Caco-2 (cell line): ENCODE results near the gene LMTK2. TPM values are rescaled to one million over a fixed set of nuclear protein-coding genes. Genes with fewer than 3 reads are reported as not detected.

Source experiments
- BruUV-seq: library from RNA; stranded (reverse); fragments of 400-500 nt; replicated peaks from 2 replicates; lab custom pipeline; 2021; lab: Mats Ljungman, UMichigan
- CTCF ChIA-PET: fragments of 300-600 bp; sonication (Branson Sonifier 250); formaldehyde crosslinking; loops from one replicate; lab custom pipeline; 2022; ENCODE audit warnings: antibody characterized with exemption; lab: Charles Lee
- POLR2A ChIA-PET: fragments of 300-600 bp; sonication (Branson Sonifier 250); formaldehyde crosslinking; loops from one replicate; lab custom pipeline; 2022; ENCODE audit warnings: antibody characterized with exemption; lab: Charles Lee
- DNase-seq, 2 experiments: peaks; one replicate each; pipeline versions ENCODE4 v3.0.0 to v3.0.0-alpha.2; 2020 to 2022
- H3K27me3 ChIP-seq: replicated peaks from 2 replicates; pipeline ENCODE4 v1.6.0; 2011; ENCODE audit warnings: low read length; ENCODE audit not compliant: control insufficient read depth, insufficient read depth
- H3K36me3 ChIP-seq: 2 replicates; pipeline ENCODE4 v1.5.1; 2011; ENCODE audit warnings: low read length; ENCODE audit not compliant: control insufficient read depth, insufficient read depth
- H3K4me1 ChIP-seq: fragments of 250-450 bp; sonication (Bioruptor Pico); 2 replicates; pipeline ENCODE4 v1.5.1; 2020; ENCODE audit warnings: mild to moderate bottlenecking
- H3K4me3 ChIP-seq: 2 replicates; pipeline ENCODE4 v1.5.1; 2011; ENCODE audit warnings: low read depth, mild to moderate bottlenecking, control low read depth, low read length
- H3K9me3 ChIP-seq: fragments of 250-450 bp; sonication (Bioruptor Pico); 2 replicates; pipeline ENCODE4 v1.5.1; 2020; ENCODE audit warnings: mild to moderate bottlenecking, moderate library complexity
- H3K27ac Mint-ChIP-seq: one replicate; pipeline ENCODE4 v1.8.0; 2022; ENCODE audit warnings: mixed read lengths; ENCODE audit not compliant: unreplicated experiment
- H3K27me3 Mint-ChIP-seq: one replicate; pipeline ENCODE4 v1.8.0; 2022; ENCODE audit warnings: mixed read lengths; ENCODE audit not compliant: insufficient read depth, unreplicated experiment
- H3K36me3 Mint-ChIP-seq: one replicate; pipeline ENCODE4 v1.8.0; 2022; ENCODE audit warnings: mild to moderate bottlenecking, mixed read lengths; ENCODE audit not compliant: insufficient read depth, unreplicated experiment
- H3K4me1 Mint-ChIP-seq: one replicate; pipeline ENCODE4 v1.8.0; 2022; ENCODE audit warnings: low read depth, mixed read lengths; ENCODE audit not compliant: unreplicated experiment
- H3K4me3 Mint-ChIP-seq: one replicate; pipeline ENCODE4 v1.8.0; 2022; ENCODE audit warnings: mild to moderate bottlenecking, moderate library complexity, mixed read lengths; ENCODE audit not compliant: unreplicated experiment
- H3K9me3 Mint-ChIP-seq: one replicate; pipeline ENCODE4 v1.8.0; 2022; ENCODE audit warnings: mixed read lengths; ENCODE audit not compliant: unreplicated experiment
- intact Hi-C: fragments of 100-400 bp; cut with micrococcal nuclease; formaldehyde crosslinking; loops from one replicate; pipeline ENCODE4 v1.10.0; 2022; ENCODE audit not compliant: unreplicated experiment
- total RNA-seq: library from RNA; stranded (reverse); gene quantifications from 2 replicates; pipeline ENCODE4 v1.2.3, GENCODE V29; 2022
- TF ChIP-seq, protein P1 (sequence below), 2 experiments: fragments of 200-600 bp in 1 of 2; IDR thresholded peaks; 1 replicate in 1 of 2; 2 replicates in 1 of 2; pipeline versions ENCODE4 v1.5.1 to v1.8.0; 2011 to 2022; ENCODE audit warnings: antibody characterized with exemption in 1 of 2, control low read depth in 1 of 2, inconsistent platforms in 1 of 2, low read depth in 1 of 2, low read length in 1 of 2, mild to moderate bottlenecking in 1 of 2, moderate library complexity in 1 of 2; ENCODE audit not compliant: insufficient read depth in 1 of 2, severe bottlenecking in 1 of 2, unreplicated experiment in 1 of 2

LMTK2 gene
- total RNA-seq, 1 experiment from 2014 or later = 21.9 TPM

DNA sequence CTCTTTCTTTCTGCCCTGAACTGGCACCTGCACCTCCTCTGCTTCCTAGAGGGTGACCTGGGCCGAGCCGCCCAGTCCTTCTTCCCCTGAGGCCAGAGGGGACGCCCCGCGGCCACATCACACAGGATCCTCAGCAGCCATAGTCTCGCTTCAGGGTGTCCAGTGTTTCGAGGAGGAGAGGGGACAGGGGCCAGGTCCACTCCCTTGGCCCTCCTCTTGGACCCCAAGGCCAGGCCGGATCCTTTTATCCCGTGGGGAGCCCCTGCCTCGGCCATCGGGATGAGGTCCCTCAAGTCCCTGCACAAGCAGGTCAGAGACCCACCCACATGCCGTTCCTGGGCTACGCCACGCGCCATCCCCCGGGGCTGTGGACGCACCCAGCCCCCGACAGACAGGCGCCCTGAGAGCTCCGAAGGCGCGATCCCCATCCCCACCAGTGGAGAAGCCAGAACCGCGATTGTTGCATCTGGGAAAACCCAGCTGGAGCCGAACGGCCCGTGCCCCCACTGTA is 108.2 kb downstream of the LMTK2 start:
- POLR2A ChIA-PET = no interaction called here
- intact Hi-C loops = no loop called here
- CTCF ChIA-PET = no interaction called here
- no peaks in the 10 kb centered on the region; the same call in 1 of the 2 replicates for H3K36me3 ChIP-seq
- peaks cover 14% of the 10 kb centered on the region for H3K36me3 Mint-ChIP-seq
- TF ChIP-seq, protein P1, sequence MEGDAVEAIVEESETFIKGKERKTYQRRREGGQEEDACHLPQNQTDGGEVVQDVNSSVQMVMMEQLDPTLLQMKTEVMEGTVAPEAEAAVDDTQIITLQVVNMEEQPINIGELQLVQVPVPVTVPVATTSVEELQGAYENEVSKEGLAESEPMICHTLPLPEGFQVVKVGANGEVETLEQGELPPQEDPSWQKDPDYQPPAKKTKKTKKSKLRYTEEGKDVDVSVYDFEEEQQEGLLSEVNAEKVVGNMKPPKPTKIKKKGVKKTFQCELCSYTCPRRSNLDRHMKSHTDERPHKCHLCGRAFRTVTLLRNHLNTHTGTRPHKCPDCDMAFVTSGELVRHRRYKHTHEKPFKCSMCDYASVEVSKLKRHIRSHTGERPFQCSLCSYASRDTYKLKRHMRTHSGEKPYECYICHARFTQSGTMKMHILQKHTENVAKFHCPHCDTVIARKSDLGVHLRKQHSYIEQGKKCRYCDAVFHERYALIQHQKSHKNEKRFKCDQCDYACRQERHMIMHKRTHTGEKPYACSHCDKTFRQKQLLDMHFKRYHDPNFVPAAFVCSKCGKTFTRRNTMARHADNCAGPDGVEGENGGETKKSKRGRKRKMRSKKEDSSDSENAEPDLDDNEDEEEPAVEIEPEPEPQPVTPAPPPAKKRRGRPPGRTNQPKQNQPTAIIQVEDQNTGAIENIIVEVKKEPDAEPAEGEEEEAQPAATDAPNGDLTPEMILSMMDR (IDR thresholded peaks at IDR 0.05; ENCODE audit: insufficient read depth in 1 of 2, low read depth in 1 of 2, low read length in 1 of 2, severe bottlenecking in 1 of 2, unreplicated experiment in 1 of 2) = no peak
- H3K9me3 Mint-ChIP-seq = no peaks in the 10 kb centered on the region
- peaks cover 6% of the 10 kb centered on the region for H3K4me1 ChIP-seq
- H3K27me3 ChIP-seq = no peaks in the 10 kb centered on the region
- no peaks in the 10 kb centered on the region for H3K27me3 Mint-ChIP-seq
- no TSS peak for BruUV-seq
- no peaks in the 10 kb centered on the region for H3K9me3 ChIP-seq
- no peak overlapping the region for H3K27ac Mint-ChIP-seq
- H3K4me3 ChIP-seq = no peak overlapping the region
- no peak overlapping the region for H3K4me3 Mint-ChIP-seq
- DNase-seq = no peak
- H3K4me1 Mint-ChIP-seq = no peaks in the 10 kb centered on the region

DNA sequence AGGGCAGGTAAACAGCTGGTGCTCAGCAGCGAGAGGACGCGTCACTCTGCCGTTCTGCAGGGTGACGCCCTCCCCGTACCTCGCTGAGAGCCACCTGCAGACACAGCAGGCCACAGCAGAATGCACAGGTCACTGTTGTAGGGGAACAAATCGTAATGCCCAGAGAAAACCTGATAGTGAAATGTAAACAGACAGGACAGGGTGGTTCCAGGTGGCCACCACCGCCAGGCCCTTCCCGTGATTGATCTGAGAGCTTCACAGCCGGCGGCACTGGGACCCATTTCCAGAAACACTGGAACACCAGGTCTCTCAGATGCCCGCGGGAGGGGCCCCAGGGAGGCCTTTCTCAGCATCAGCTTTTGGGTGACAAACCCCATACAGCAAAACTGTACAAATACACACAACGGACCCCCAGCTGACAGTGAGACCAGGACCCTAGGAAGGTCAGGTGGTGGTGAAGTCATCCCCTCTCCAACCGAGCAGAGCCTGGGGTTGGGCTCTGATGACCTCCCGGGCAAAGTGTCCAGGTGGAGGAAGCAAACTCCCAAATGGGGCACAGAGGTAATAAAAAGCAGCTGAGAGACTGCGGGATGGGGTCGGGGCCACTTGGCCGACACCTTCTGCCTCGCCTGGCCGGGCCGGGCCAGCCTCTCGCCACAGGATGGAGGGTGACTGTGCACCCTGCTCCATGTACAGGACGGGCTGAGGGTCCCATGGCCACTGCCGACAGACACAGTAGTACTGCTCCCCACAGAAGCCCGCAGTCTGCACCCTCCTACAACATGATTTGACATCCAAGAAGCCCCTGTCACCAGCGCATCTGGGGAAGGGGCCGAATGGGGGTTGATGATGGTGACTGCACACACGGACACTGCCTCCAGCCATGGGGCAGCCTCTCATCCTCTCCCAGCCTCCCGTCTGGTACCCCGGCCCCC is 109.2 kb downstream of the LMTK2 start:
- Mint-ChIP-seq H3K27me3 (no peaks in the 10 kb centered on the region), H3K36me3 (peaks cover 11% of the 10 kb centered on the region), H3K4me1 (no peaks in the 10 kb centered on the region), H3K9me3 (no peaks in the 10 kb centered on the region), H3K27ac (no peak overlapping the region), H3K4me3 (no peak overlapping the region)
- intact Hi-C loops = no loop called here
- DNase-seq = peak in 1 of 2 experiments; percentile 20
- Histone ChIP-seq H3K36me3 (no peaks in the 10 kb centered on the region; the same call in 1 of the 2 replicates), H3K9me3 (no peaks in the 10 kb centered on the region), H3K27me3 (no peaks in the 10 kb centered on the region), H3K4me3 (no peak overlapping the region), H3K4me1 (peaks cover 6% of the 10 kb centered on the region)
- TSS peak; percentile 71 for BruUV-seq
- CTCF ChIA-PET = interaction anchor here (0.7 kb wide), 1 partner anchor 53 kb away, joined by 4 read pairs; no protein-coding TSS in a partner anchor
- TF ChIP-seq, protein P1 (IDR thresholded peaks at IDR 0.05; ENCODE audit: insufficient read depth in 1 of 2, low read depth in 1 of 2, low read length in 1 of 2, severe bottlenecking in 1 of 2, unreplicated experiment in 1 of 2) = no peak
- POLR2A ChIA-PET = no interaction called here

DNA sequence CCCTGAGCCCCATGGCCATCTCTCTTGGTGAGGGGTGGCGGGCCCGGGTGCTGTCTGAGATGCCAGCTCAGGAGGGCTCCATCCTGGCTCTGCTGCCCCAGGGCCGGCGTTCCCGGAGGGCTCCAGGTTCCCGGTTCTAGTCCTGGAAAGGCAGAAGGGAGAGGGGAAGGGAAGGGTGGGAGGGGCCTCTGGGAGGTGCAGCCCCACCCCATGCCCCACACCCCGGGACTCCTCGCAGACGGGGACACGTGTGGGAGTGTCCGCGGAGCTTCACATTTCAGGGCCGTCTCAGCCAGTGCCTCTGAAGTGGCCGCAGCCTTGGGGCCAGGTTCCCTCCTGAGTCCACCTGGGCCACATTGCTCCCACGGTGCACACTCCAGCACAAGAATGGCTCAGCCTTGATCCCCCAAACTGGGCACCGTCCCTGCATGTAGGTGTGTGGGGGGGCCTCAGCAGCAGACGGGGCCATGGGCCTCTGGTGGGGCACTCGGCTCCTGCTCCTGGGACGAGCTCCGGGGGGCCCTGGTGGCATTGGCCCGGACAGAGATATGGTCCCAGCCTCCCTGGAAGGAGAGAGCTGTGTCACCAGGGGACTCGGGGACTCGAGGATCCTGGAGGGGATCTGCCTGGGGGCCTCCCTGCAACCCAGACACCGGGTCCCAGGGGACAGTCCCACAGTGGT is 110.4 kb downstream of the LMTK2 start:
- Histone ChIP-seq H3K4me3 (no peak overlapping the region), H3K4me1 (peaks cover under 1% of the 10 kb centered on the region), H3K9me3 (no peaks in the 10 kb centered on the region), H3K36me3 (no peaks in the 10 kb centered on the region; the same call in 1 of the 2 replicates), H3K27me3 (no peaks in the 10 kb centered on the region)
- intact Hi-C loops = no loop called here
- TF ChIP-seq, protein P1 (IDR thresholded peaks at IDR 0.05; ENCODE audit: insufficient read depth in 1 of 2, low read depth in 1 of 2, low read length in 1 of 2, severe bottlenecking in 1 of 2, unreplicated experiment in 1 of 2) = no peak
- POLR2A ChIA-PET = no interaction called here
- Mint-ChIP-seq H3K27ac (no peak overlapping the region), H3K9me3 (no peaks in the 10 kb centered on the region), H3K4me1 (no peaks in the 10 kb centered on the region), H3K36me3 (peaks cover 13% of the 10 kb centered on the region), H3K27me3 (no peaks in the 10 kb centered on the region), H3K4me3 (no peak overlapping the region)
- CTCF ChIA-PET = interaction anchor here (0.5 kb wide), 1 partner anchor 283 kb away, joined by 3 read pairs; no protein-coding TSS in a partner anchor
- no TSS peak for BruUV-seq
- DNase-seq = peak in 1 of 2 experiments; percentile 37
